Measurements from ENCODE around the gene GALNT11. TPM values are rescaled to one million over a fixed set of nuclear protein-coding genes. Genes with fewer than 3 reads are reported as not detected.

GALNT11 gene
- total RNA-seq: 10 to 100 TPM; 28.7 to 29.7 TPM

- Mint-ChIP-seq H3K36me3 (peaks cover 18% of the 10 kb centered on the region), H3K27ac (peak within 1 kb of the TSS; percentile 81), H3K4me3 (peak within 1 kb of the TSS; percentile 85), H3K4me1 (peaks cover 23% of the 10 kb centered on the region), H3K27me3 (peaks cover 6% of the 10 kb centered on the region), H3K9me3 (no peaks in the 10 kb centered on the region)
- ATAC-seq (ENCODE audit: low read depth) (peak; percentile 93), DNase-seq (peak; percentile 96)
- POLR2A ChIA-PET: no interaction called here
Measured at GRCh38 chr7:152025077-152025936, at the start of gene GALNT11. TSS of gene GALNT11 (plus strand) at chr7:152025674. CDS start at chr7:152094228, 68,554 bp downstream.

GRCh38 chr7:151978616-151979015 is 46.9 kb upstream of the GALNT11 start:
- Mint-ChIP-seq H3K27me3 (peaks cover 11% of the 10 kb centered on the region), H3K4me1 (no peaks in the 10 kb centered on the region), H3K36me3 (no peaks in the 10 kb centered on the region), H3K9me3 (no peaks in the 10 kb centered on the region), H3K27ac (no peak overlapping the region), H3K4me3 (no peak overlapping the region)
- ATAC-seq (ENCODE audit: low read depth) (no peak), DNase-seq (no peak)
- POLR2A ChIA-PET: no interaction called here

- DNase-seq (no peak), ATAC-seq (ENCODE audit: low read depth) (no peak)
- Mint-ChIP-seq H3K36me3 (no peaks in the 10 kb centered on the region), H3K9me3 (no peaks in the 10 kb centered on the region), H3K27ac (no peak overlapping the region), H3K4me1 (no peaks in the 10 kb centered on the region), H3K4me3 (no peak overlapping the region), H3K27me3 (peaks cover 2% of the 10 kb centered on the region)
- POLR2A ChIA-PET: no interaction called here
Measured at GRCh38 chr7:151981223-151981622, 44.3 kb upstream of the GALNT11 start.

GRCh38 chr7:151982806-151983205 is 42.7 kb upstream of the GALNT11 start:
- POLR2A ChIA-PET: no interaction called here
- Mint-ChIP-seq H3K27me3 (peaks cover 2% of the 10 kb centered on the region), H3K9me3 (no peaks in the 10 kb centered on the region), H3K36me3 (no peaks in the 10 kb centered on the region), H3K4me3 (no peak overlapping the region), H3K27ac (no peak overlapping the region), H3K4me1 (no peaks in the 10 kb centered on the region)
- DNase-seq (no peak), ATAC-seq (ENCODE audit: low read depth) (no peak)

GRCh38 chr7:151984612-151985011 is 40.9 kb upstream of the GALNT11 start:
- no peak overlapping the region for H3K4me3 Mint-ChIP-seq

GRCh38 chr7:151987748-151988529 is 37.5 kb upstream of the GALNT11 start:
- Mint-ChIP-seq H3K27me3 (peaks cover 23% of the 10 kb centered on the region), H3K4me3 (no peak overlapping the region), H3K36me3 (no peaks in the 10 kb centered on the region), H3K4me1 (peaks cover 5% of the 10 kb centered on the region), H3K27ac (no peak overlapping the region), H3K9me3 (no peaks in the 10 kb centered on the region)
- DNase-seq: no peak
- POLR2A ChIA-PET: no interaction called here
- ATAC-seq (ENCODE audit: low read depth): no peak

More at GRCh38 chr7:151984612-151985011, 40.9 kb upstream of the GALNT11 start:
- Mint-ChIP-seq H3K9me3 (no peaks in the 10 kb centered on the region), H3K27me3 (peaks cover 8% of the 10 kb centered on the region), H3K4me1 (no peaks in the 10 kb centered on the region), H3K36me3 (no peaks in the 10 kb centered on the region), H3K27ac (no peak overlapping the region)
- no peak for DNase-seq
- ATAC-seq (ENCODE audit: low read depth): no peak
- POLR2A ChIA-PET: no interaction called here

GRCh38 chr7:151992375-151992774 is 33.1 kb upstream of the GALNT11 start:
- POLR2A ChIA-PET: no interaction called here
- H3K36me3 Mint-ChIP-seq: no peaks in the 10 kb centered on the region
- peak overlapping the region; percentile 29 for H3K4me3 Mint-ChIP-seq
- no peaks in the 10 kb centered on the region for H3K9me3 Mint-ChIP-seq
- H3K27me3 Mint-ChIP-seq: peaks cover 24% of the 10 kb centered on the region
- H3K4me1 Mint-ChIP-seq: peaks cover 5% of the 10 kb centered on the region
- peak; percentile 52 for DNase-seq
- ATAC-seq (ENCODE audit: low read depth): peak; percentile 100
- no peak overlapping the region for H3K27ac Mint-ChIP-seq

GRCh38 chr7:151993977-151994676 is 31.3 kb upstream of the GALNT11 start:
- H3K4me1 Mint-ChIP-seq: peaks cover 5% of the 10 kb centered on the region
- H3K27me3 Mint-ChIP-seq: peaks cover 27% of the 10 kb centered on the region
- no peak for ATAC-seq (ENCODE audit: low read depth)
- H3K9me3 Mint-ChIP-seq: no peaks in the 10 kb centered on the region
- POLR2A ChIA-PET: no interaction called here
- no peak for DNase-seq
- no peak overlapping the region for H3K4me3 Mint-ChIP-seq
- no peak overlapping the region for H3K27ac Mint-ChIP-seq
- H3K36me3 Mint-ChIP-seq: no peaks in the 10 kb centered on the region

- no peak for ATAC-seq (ENCODE audit: low read depth)
- Mint-ChIP-seq H3K4me3 (no peak overlapping the region), H3K4me1 (peaks cover 2% of the 10 kb centered on the region), H3K36me3 (no peaks in the 10 kb centered on the region), H3K27ac (no peak overlapping the region), H3K9me3 (no peaks in the 10 kb centered on the region), H3K27me3 (peaks cover 22% of the 10 kb centered on the region)
- POLR2A ChIA-PET: no interaction called here
- DNase-seq: no peak
Measured at GRCh38 chr7:151999424-152000090, 25.9 kb upstream of the GALNT11 start.

- ATAC-seq (ENCODE audit: low read depth): no peak
- no peak for DNase-seq
- Mint-ChIP-seq H3K36me3 (no peaks in the 10 kb centered on the region), H3K27me3 (peaks cover 20% of the 10 kb centered on the region), H3K9me3 (no peaks in the 10 kb centered on the region), H3K4me3 (no peak overlapping the region), H3K4me1 (peaks cover 2% of the 10 kb centered on the region), H3K27ac (no peak overlapping the region)
- POLR2A ChIA-PET: no interaction called here
Measured at GRCh38 chr7:152000191-152000590, 25.3 kb upstream of the GALNT11 start.

GRCh38 chr7:152006336-152006735 is 19.1 kb upstream of the GALNT11 start:
- no peak for DNase-seq
- H3K27ac Mint-ChIP-seq: no peak overlapping the region
- H3K4me1 Mint-ChIP-seq: peaks cover 2% of the 10 kb centered on the region
- no peaks in the 10 kb centered on the region for H3K36me3 Mint-ChIP-seq
- peaks cover 13% of the 10 kb centered on the region for H3K27me3 Mint-ChIP-seq
- no peaks in the 10 kb centered on the region for H3K9me3 Mint-ChIP-seq
- ATAC-seq (ENCODE audit: low read depth): no peak
- H3K4me3 Mint-ChIP-seq: no peak overlapping the region
- POLR2A ChIA-PET: no interaction called here

GRCh38 chr7:152011860-152012259 is 13.6 kb upstream of the GALNT11 start:
- H3K4me3 Mint-ChIP-seq: no peak overlapping the region
- DNase-seq: no peak

GRCh38 chr7:152013230-152013629 is 12.2 kb upstream of the GALNT11 start:
- Mint-ChIP-seq H3K4me1 (no peaks in the 10 kb centered on the region), H3K9me3 (no peaks in the 10 kb centered on the region), H3K4me3 (no peak overlapping the region), H3K27me3 (peaks cover 6% of the 10 kb centered on the region), H3K27ac (no peak overlapping the region), H3K36me3 (no peaks in the 10 kb centered on the region)
- DNase-seq (no peak), ATAC-seq (ENCODE audit: low read depth) (no peak)
- POLR2A ChIA-PET: no interaction called here

More at GRCh38 chr7:152011860-152012259, 13.6 kb upstream of the GALNT11 start:
- Mint-ChIP-seq H3K36me3 (no peaks in the 10 kb centered on the region), H3K27me3 (peaks cover 6% of the 10 kb centered on the region), H3K4me1 (no peaks in the 10 kb centered on the region), H3K9me3 (no peaks in the 10 kb centered on the region), H3K27ac (no peak overlapping the region)
- no peak for ATAC-seq (ENCODE audit: low read depth)
- POLR2A ChIA-PET: no interaction called here
